Hepatocyte (in vitro differentiated cells): ENCODE results near the gene PRDM11.

Experiments used
- CTCF ChIP-seq: fragments of 200-600 bp; sonication (generic); IDR thresholded peaks from 2 replicates; pipeline ENCODE4 v1.5.1; 2016; ENCODE audit warnings: antibody characterized with exemption, mild to moderate bottlenecking; ENCODE audit not compliant: poor library complexity
- EZH2 ChIP-seq: fragments of 200-600 bp; sonication (generic); IDR thresholded peaks from 2 replicates; pipeline ENCODE4 v1.6.1; 2016; ENCODE audit warnings: antibody characterized with exemption, mild to moderate bottlenecking, borderline replicate concordance
- EZH2phosphoT487 ChIP-seq: fragments of 200-600 bp; sonication (generic); IDR thresholded peaks from one replicate; pipeline ENCODE4 v1.6.1; 2018; ENCODE audit warnings: antibody characterized with exemption, mild to moderate bottlenecking, low read depth, moderate library complexity; ENCODE audit not compliant: unreplicated experiment, severe bottlenecking

GRCh38 chr11:45248501-45249011, 102.1 kb downstream of the PRDM11 start:
- TF ChIP-seq CTCF (no peak), EZH2 (no peak), EZH2phosphoT487 (no peak)
